Activated T-helper 17 cell treated with anti-CD3 and anti-CD28 coated beads, Interleukin-2, amount 50 U/mL, for 72 hours (primary cell): Measurements from ENCODE around the gene KLHL22. TPM values are rescaled to one million over a fixed set of nuclear protein-coding genes. Genes with fewer than 3 reads are reported as not detected.
"Not testable (repeated sequence)": the region's sequence is repeated elsewhere in the genome, so short reads cannot be mapped to it uniquely, and the experiment has no call there.

Experiments
- ATAC-seq: fragments of 150-1000 bp; cut with Tn5 transposase; replicated peaks from 2 replicates; pipeline ENCODE4 v1.10.0; 2021; ENCODE audit warnings: mild to moderate bottlenecking, moderate library complexity
- H3K27ac Mint-ChIP-seq: one replicate; pipeline ENCODE4 v1.8.0; 2022; ENCODE audit warnings: mixed read lengths
- H3K27me3 Mint-ChIP-seq: one replicate; pipeline ENCODE4 v1.8.0; 2022; ENCODE audit warnings: mixed read lengths
- H3K36me3 Mint-ChIP-seq: one replicate; pipeline ENCODE4 v1.8.0; 2022; ENCODE audit warnings: low read depth, mild to moderate bottlenecking, mixed read lengths
- H3K4me1 Mint-ChIP-seq: one replicate; pipeline ENCODE4 v1.8.0; 2022; ENCODE audit warnings: mixed read lengths
- H3K4me3 Mint-ChIP-seq: one replicate; pipeline ENCODE4 v1.8.0; 2022; ENCODE audit warnings: mild to moderate bottlenecking, mixed read lengths
- H3K9me3 Mint-ChIP-seq: one replicate; pipeline ENCODE4 v1.8.0; 2022; ENCODE audit warnings: mixed read lengths
- total RNA-seq, 2 donors: library from RNA; stranded (reverse); gene quantifications; one replicate each; pipeline ENCODE4 v1.2.3, GENCODE V29; 2022

The KLHL22 gene
- total RNA-seq, 2 donors from 2014 or later: 19.3 to 22.4 TPM

GRCh38 chr22:20426259-20426615 is 69.4 kb downstream of the KLHL22 start:
- H3K4me3 Mint-ChIP-seq: no peak overlapping the region
- no peak overlapping the region for H3K27ac Mint-ChIP-seq
- no peak for ATAC-seq
- H3K36me3 Mint-ChIP-seq: no peaks in the 10 kb centered on the region
- peaks cover 4% of the 10 kb centered on the region for H3K4me1 Mint-ChIP-seq
- H3K9me3 Mint-ChIP-seq: no peaks in the 10 kb centered on the region
- H3K27me3 Mint-ChIP-seq: peaks cover 9% of the 10 kb centered on the region

GRCh38 chr22:20425566-20426258 is 69.9 kb downstream of the KLHL22 start:
- Mint-ChIP-seq H3K9me3 (no peaks in the 10 kb centered on the region), H3K36me3 (no peaks in the 10 kb centered on the region), H3K27me3 (peaks cover 9% of the 10 kb centered on the region), H3K27ac (no peak overlapping the region), H3K4me1 (peaks cover 4% of the 10 kb centered on the region), H3K4me3 (no peak overlapping the region)
- no peak for ATAC-seq

- H3K9me3 Mint-ChIP-seq: no peaks in the 10 kb centered on the region
- peaks cover 4% of the 10 kb centered on the region for H3K4me1 Mint-ChIP-seq
- ATAC-seq: no peak
- peak overlapping the region; percentile 48 for H3K4me3 Mint-ChIP-seq
- no peak overlapping the region for H3K27ac Mint-ChIP-seq
- peaks cover 9% of the 10 kb centered on the region for H3K27me3 Mint-ChIP-seq
- no peaks in the 10 kb centered on the region for H3K36me3 Mint-ChIP-seq
Measured at GRCh38 chr22:20424932-20425565, 70.5 kb downstream of the KLHL22 start.

- no peak overlapping the region for H3K4me3 Mint-ChIP-seq
- H3K9me3 Mint-ChIP-seq: no peaks in the 10 kb centered on the region
- no peak for ATAC-seq
Measured at GRCh38 chr22:20424568-20424931, 71.0 kb downstream of the KLHL22 start.

GRCh38 chr22:20423906-20424551 is 71.6 kb downstream of the KLHL22 start:
- no peaks in the 10 kb centered on the region for H3K36me3 Mint-ChIP-seq
- H3K4me3 Mint-ChIP-seq: no peak overlapping the region
- no peak overlapping the region for H3K27ac Mint-ChIP-seq
- H3K4me1 Mint-ChIP-seq: peaks cover 2% of the 10 kb centered on the region
- no peaks in the 10 kb centered on the region for H3K9me3 Mint-ChIP-seq
- peaks cover 9% of the 10 kb centered on the region for H3K27me3 Mint-ChIP-seq
- no peak for ATAC-seq

More at GRCh38 chr22:20424568-20424931, 71.0 kb downstream of the KLHL22 start:
- peaks cover 9% of the 10 kb centered on the region for H3K27me3 Mint-ChIP-seq
- H3K36me3 Mint-ChIP-seq: no peaks in the 10 kb centered on the region
- H3K4me1 Mint-ChIP-seq: peaks cover 4% of the 10 kb centered on the region
- no peak overlapping the region for H3K27ac Mint-ChIP-seq

GRCh38 chr22:20423008-20423905 is 72.3 kb downstream of the KLHL22 start:
- H3K4me3 Mint-ChIP-seq: no peak overlapping the region
- H3K9me3 Mint-ChIP-seq: no peaks in the 10 kb centered on the region
- H3K36me3 Mint-ChIP-seq: no peaks in the 10 kb centered on the region
- H3K27ac Mint-ChIP-seq: no peak overlapping the region
- no peak for ATAC-seq
- H3K4me1 Mint-ChIP-seq: no peaks in the 10 kb centered on the region
- peaks cover 9% of the 10 kb centered on the region for H3K27me3 Mint-ChIP-seq

- H3K9me3 Mint-ChIP-seq: no peaks in the 10 kb centered on the region
- peak; percentile 38 for ATAC-seq
- H3K27ac Mint-ChIP-seq: no peak overlapping the region
- peaks cover 6% of the 10 kb centered on the region for H3K27me3 Mint-ChIP-seq
- no peaks in the 10 kb centered on the region for H3K4me1 Mint-ChIP-seq
- H3K36me3 Mint-ChIP-seq: no peaks in the 10 kb centered on the region
- no peak overlapping the region for H3K4me3 Mint-ChIP-seq
Measured at GRCh38 chr22:20422271-20423007, 73.2 kb downstream of the KLHL22 start.

- Mint-ChIP-seq H3K9me3 (no peaks in the 10 kb centered on the region), H3K27me3 (no peaks in the 10 kb centered on the region)
Measured at GRCh38 chr22:20421507-20421874, 74.1 kb downstream of the KLHL22 start.

GRCh38 chr22:20420157-20420842 is 75.3 kb downstream of the KLHL22 start:
- Mint-ChIP-seq H3K36me3 (no peaks in the 10 kb centered on the region), H3K27me3 (no peaks in the 10 kb centered on the region), H3K4me1 (no peaks in the 10 kb centered on the region), H3K4me3 (no peak overlapping the region), H3K9me3 (no peaks in the 10 kb centered on the region), H3K27ac (no peak overlapping the region)
- ATAC-seq: no peak

More at GRCh38 chr22:20421507-20421874, 74.1 kb downstream of the KLHL22 start:
- H3K36me3 Mint-ChIP-seq: no peaks in the 10 kb centered on the region
- no peak overlapping the region for H3K27ac Mint-ChIP-seq
- H3K4me3 Mint-ChIP-seq: no peak overlapping the region
- no peaks in the 10 kb centered on the region for H3K4me1 Mint-ChIP-seq
- ATAC-seq: no peak

- ATAC-seq: no peak
- no peaks in the 10 kb centered on the region for H3K9me3 Mint-ChIP-seq
- H3K4me3 Mint-ChIP-seq: no peak overlapping the region
- no peaks in the 10 kb centered on the region for H3K27me3 Mint-ChIP-seq
- no peak overlapping the region for H3K27ac Mint-ChIP-seq
- H3K4me1 Mint-ChIP-seq: no peaks in the 10 kb centered on the region
- no peaks in the 10 kb centered on the region for H3K36me3 Mint-ChIP-seq
Measured at GRCh38 chr22:20419664-20419951, 76.0 kb downstream of the KLHL22 start.

GRCh38 chr22:20418211-20418788 is 77.3 kb downstream of the KLHL22 start:
- no peaks in the 10 kb centered on the region for H3K27me3 Mint-ChIP-seq
- H3K4me1 Mint-ChIP-seq: no peaks in the 10 kb centered on the region
- no peaks in the 10 kb centered on the region for H3K9me3 Mint-ChIP-seq
- peak; percentile 85 for ATAC-seq
- H3K4me3 Mint-ChIP-seq: peak overlapping the region; percentile 59
- no peaks in the 10 kb centered on the region for H3K36me3 Mint-ChIP-seq
- no peak overlapping the region for H3K27ac Mint-ChIP-seq

- H3K4me3 Mint-ChIP-seq, H3K4me1 Mint-ChIP-seq, H3K27me3 Mint-ChIP-seq, H3K27ac Mint-ChIP-seq, H3K36me3 Mint-ChIP-seq, H3K9me3 Mint-ChIP-seq, ATAC-seq: not testable (repeated sequence)
Measured at GRCh38 chr22:20415699-20416098, 79.9 kb downstream of the KLHL22 start.

- H3K36me3 Mint-ChIP-seq, H3K9me3 Mint-ChIP-seq, H3K4me1 Mint-ChIP-seq, H3K27me3 Mint-ChIP-seq, H3K4me3 Mint-ChIP-seq, H3K27ac Mint-ChIP-seq, ATAC-seq: not testable (repeated sequence)
Measured at GRCh38 chr22:20415241-20415640, 80.4 kb downstream of the KLHL22 start.
